HG02885 (cell line): ENCODE measurements around the gene NAGPA.

ENCODE experiments used
- ATAC-seq: cut with Tn5 transposase; IDR thresholded peaks from one replicate; pipeline ENCODE4 v1.9.1; 2021; ENCODE audit warnings: mild to moderate bottlenecking; ENCODE audit not compliant: unreplicated experiment, poor library complexity

Gene NAGPA

GRCh38 chr16:5006348-5007193 lies 27.2 kb downstream of the NAGPA start:
- no peak for ATAC-seq

- no peak for ATAC-seq
These were observed 27.8 kb downstream of the NAGPA start for GRCh38 chr16:5005916-5006315.

- no peak for ATAC-seq
These were observed 29.4 kb downstream of the NAGPA start for GRCh38 chr16:5004311-5004710.

- ATAC-seq, result no peak
These were observed 29.9 kb downstream of the NAGPA start for GRCh38 chr16:5003828-5004227.

- ATAC-seq, result no peak
These were observed 30.5 kb downstream of the NAGPA start for GRCh38 chr16:5003211-5003610.

GRCh38 chr16:5002699-5003143 lies 31.0 kb downstream of the NAGPA start:
- ATAC-seq, result no peak

GRCh38 chr16:5001986-5002385 lies 31.7 kb downstream of the NAGPA start:
- ATAC-seq, result no peak

- no peak for ATAC-seq
These were observed 32.2 kb downstream of the NAGPA start for GRCh38 chr16:5001571-5001970.

GRCh38 chr16:5000573-5001001 lies 33.1 kb downstream of the NAGPA start:
- no peak for ATAC-seq

- no peak for ATAC-seq
These were observed 38.9 kb downstream of the NAGPA start for GRCh38 chr16:4994719-4995434.

GRCh38 chr16:4991754-4992153 lies 42.0 kb downstream of the NAGPA start:
- ATAC-seq, result no peak

- no peak for ATAC-seq
These were observed 43.3 kb downstream of the NAGPA start for GRCh38 chr16:4990415-4990814.

GRCh38 chr16:4989391-4990006 lies 44.2 kb downstream of the NAGPA start:
- ATAC-seq, result no peak

GRCh38 chr16:4988647-4989046 lies 45.1 kb downstream of the NAGPA start:
- no peak for ATAC-seq

- no peak for ATAC-seq
These were observed 46.0 kb downstream of the NAGPA start for GRCh38 chr16:4987580-4988374.

- no peak for ATAC-seq
These were observed 46.5 kb downstream of the NAGPA start for GRCh38 chr16:4987250-4987579.

GRCh38 chr16:4984174-4984990 lies 49.4 kb downstream of the NAGPA start:
- no peak for ATAC-seq

GRCh38 chr16:4982056-4982867 lies 51.5 kb downstream of the NAGPA start:
- no peak for ATAC-seq

- ATAC-seq, result no peak
These were observed 52.3 kb downstream of the NAGPA start for GRCh38 chr16:4981473-4981872.
